IMR-90 (cell line): ENCODE measurements around the gene SAMD7.

Source experiments
- NFE2L2 ChIP-seq: fragments of 150-350 bp; IDR thresholded peaks from 2 replicates; pipeline ENCODE4 v1.6.1; 2016; ENCODE audit warnings: low read depth, mild to moderate bottlenecking, low read length
- POLR2A ChIP-seq: IDR thresholded peaks from 2 replicates; pipeline ENCODE4 v1.6.1; 2012; ENCODE audit warnings: mild to moderate bottlenecking, low read depth, low read length
- TF ChIP-seq, protein P1 (sequence below): conservative IDR thresholded peaks from 2 replicates; pipeline ENCODE4 v1.5.1; 2012; ENCODE audit warnings: mild to moderate bottlenecking, low read depth, low read length, improper control_type of control experiment
- TF ChIP-seq, protein P2 (sequence below): fragments of 150-350 bp; IDR thresholded peaks from 2 replicates; pipeline ENCODE4 v1.6.1; 2017; ENCODE audit warnings: mild to moderate bottlenecking, antibody characterized with exemption, low read length, low read depth

DNA sequence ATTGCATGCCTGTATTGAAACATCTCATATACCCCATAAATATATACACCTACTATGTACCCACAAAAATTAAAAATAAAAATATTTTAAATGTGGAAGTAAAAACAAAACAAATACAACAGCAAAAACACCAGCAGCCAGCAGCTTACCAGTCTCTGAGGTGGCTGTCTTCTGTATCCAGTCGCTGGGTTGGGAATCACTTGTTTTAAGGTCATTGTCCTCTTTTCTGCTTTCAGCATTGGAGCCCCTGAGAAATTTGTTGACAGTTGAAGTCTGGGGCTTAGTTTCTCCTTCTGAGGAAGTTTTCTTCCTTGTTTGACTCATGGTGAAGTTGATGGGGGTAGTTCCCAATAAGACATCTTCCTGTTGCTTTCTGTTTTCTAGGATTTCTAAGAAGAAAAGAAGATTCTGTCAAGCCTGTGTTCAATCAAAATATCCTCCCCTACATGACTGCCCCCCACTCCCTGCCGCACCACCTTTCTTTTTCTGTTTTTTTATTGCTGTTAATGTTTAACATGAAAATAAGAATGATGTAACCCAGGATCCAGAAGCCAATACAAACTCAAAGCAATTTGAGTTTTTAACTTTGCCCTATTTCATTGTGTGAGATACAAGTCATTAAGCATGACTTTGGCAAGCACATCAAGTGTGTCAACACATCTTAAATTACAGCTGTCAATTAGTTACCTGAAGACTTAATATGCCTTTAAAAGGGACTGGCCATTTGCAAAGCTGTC lies 41.7 kb upstream of the SAMD7 start, which contains the start of gene LRRC31:
- TF ChIP-seq, protein P1, sequence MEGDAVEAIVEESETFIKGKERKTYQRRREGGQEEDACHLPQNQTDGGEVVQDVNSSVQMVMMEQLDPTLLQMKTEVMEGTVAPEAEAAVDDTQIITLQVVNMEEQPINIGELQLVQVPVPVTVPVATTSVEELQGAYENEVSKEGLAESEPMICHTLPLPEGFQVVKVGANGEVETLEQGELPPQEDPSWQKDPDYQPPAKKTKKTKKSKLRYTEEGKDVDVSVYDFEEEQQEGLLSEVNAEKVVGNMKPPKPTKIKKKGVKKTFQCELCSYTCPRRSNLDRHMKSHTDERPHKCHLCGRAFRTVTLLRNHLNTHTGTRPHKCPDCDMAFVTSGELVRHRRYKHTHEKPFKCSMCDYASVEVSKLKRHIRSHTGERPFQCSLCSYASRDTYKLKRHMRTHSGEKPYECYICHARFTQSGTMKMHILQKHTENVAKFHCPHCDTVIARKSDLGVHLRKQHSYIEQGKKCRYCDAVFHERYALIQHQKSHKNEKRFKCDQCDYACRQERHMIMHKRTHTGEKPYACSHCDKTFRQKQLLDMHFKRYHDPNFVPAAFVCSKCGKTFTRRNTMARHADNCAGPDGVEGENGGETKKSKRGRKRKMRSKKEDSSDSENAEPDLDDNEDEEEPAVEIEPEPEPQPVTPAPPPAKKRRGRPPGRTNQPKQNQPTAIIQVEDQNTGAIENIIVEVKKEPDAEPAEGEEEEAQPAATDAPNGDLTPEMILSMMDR, result no peak
- TF ChIP-seq, protein P2, sequence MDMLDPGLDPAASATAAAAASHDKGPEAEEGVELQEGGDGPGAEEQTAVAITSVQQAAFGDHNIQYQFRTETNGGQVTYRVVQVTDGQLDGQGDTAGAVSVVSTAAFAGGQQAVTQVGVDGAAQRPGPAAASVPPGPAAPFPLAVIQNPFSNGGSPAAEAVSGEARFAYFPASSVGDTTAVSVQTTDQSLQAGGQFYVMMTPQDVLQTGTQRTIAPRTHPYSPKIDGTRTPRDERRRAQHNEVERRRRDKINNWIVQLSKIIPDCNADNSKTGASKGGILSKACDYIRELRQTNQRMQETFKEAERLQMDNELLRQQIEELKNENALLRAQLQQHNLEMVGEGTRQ, result no peak
- no peak for TF ChIP-seq NFE2L2
- no peak for TF ChIP-seq POLR2A
